Measurements from ENCODE around the gene GPR89B.
A peak's percentile ranks its signal among the peaks of the same experiment; 100 is the strongest.
"Not testable (repeated sequence)": the region's sequence is repeated elsewhere in the genome, so short reads cannot be mapped to it uniquely, and the experiment has no call there.

GPR89B gene

DNA sequence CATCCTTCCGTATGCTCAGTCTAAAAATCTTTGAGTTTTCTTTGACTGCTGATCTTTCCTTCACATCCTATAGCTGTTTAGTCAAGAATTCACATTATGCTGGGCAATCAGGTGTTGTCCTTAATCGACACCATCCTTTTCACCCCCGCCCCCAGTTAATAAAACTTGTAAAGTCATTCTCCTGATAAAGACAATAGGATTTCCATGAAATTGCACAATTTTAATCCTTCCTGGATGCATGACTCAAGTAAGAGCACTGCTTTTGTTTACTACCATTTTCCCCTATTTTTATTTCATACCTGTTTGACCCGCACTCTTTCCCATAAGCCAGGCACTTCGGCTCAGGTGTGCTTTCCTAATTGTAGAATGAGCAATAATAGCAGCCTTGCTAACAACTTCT, 96.7 kb downstream of the GPR89B start:
- DNase-seq (ENCODE audit: low spot score); in situ Hi-C loops (cut with MboI; ENCODE audit: low pct_unique_long_range_greater_than_20kb, low sequenced_read_pairs, unreplicated experiment): not testable (repeated sequence)

GRCh38 chr1:148027004-148027403, 98.8 kb downstream of the GPR89B start:
- DNase-seq (ENCODE audit: low spot score); in situ Hi-C loops (cut with MboI; ENCODE audit: low pct_unique_long_range_greater_than_20kb, low sequenced_read_pairs, unreplicated experiment): not testable (repeated sequence)

GRCh38 chr1:148032247-148032646, 104.0 kb downstream of the GPR89B start:
- DNase-seq (ENCODE audit: low spot score); in situ Hi-C loops (cut with MboI; ENCODE audit: low pct_unique_long_range_greater_than_20kb, low sequenced_read_pairs, unreplicated experiment): not testable (repeated sequence)

DNA sequence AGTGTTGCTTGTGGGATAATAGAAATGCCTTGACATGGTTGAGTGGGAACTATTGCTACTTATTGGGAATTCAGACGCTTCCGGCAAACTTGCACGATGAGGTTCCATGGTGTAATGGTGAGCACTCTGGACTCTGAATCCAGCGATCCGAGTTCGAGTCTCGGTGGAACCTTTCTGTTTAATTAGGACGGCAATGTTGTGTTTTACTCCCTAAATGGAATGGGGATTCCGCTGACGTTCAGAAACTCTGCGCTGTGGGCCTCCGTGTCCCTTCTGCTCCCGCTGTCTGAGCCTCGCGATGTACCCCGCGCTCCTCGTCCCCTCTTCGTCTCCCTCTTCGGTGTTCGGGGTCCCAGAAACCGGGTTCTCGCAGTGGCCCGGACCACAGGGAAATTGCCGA, 104.5 kb downstream of the GPR89B start:
- DNase-seq (ENCODE audit: low spot score); in situ Hi-C loops (cut with MboI; ENCODE audit: low pct_unique_long_range_greater_than_20kb, low sequenced_read_pairs, unreplicated experiment): not testable (repeated sequence)

GRCh38 chr1:148033147-148033546, 104.9 kb downstream of the GPR89B start:
- in situ Hi-C loops (cut with MboI; ENCODE audit: low pct_unique_long_range_greater_than_20kb, low sequenced_read_pairs, unreplicated experiment); DNase-seq (ENCODE audit: low spot score): not testable (repeated sequence)

DNA sequence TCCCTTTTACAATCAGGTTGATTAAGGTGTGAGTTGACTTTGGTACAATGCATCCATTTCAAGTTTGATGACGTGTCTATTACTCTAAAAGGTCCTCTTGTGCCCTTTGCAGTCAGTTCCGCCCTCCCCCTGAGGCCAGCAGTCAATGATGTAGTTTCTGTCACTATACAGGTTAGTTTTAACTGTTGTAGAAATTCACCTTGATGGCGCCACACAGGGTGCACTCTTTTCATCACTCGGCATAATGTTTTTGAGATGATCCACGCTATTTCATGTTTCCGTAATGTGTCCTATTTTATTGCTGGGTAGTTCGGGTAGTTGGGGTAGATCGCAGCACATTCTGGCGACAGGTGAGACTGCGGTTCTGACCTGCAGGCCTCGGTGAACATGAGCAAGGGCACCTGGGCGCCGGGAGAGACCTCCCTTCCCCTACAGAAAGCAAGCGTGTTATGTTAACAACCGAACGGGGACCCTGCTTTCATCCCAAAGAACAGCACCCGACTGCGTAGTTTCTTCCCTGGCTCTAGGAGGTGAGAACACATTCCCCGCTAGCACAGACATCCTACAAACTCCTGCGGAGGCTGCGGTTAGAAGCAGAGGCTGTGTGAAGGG, 109.7 kb downstream of the GPR89B start:
- DNase-seq (ENCODE audit: low spot score); in situ Hi-C loops (cut with MboI; ENCODE audit: low pct_unique_long_range_greater_than_20kb, low sequenced_read_pairs, unreplicated experiment): not testable (repeated sequence)

DNA sequence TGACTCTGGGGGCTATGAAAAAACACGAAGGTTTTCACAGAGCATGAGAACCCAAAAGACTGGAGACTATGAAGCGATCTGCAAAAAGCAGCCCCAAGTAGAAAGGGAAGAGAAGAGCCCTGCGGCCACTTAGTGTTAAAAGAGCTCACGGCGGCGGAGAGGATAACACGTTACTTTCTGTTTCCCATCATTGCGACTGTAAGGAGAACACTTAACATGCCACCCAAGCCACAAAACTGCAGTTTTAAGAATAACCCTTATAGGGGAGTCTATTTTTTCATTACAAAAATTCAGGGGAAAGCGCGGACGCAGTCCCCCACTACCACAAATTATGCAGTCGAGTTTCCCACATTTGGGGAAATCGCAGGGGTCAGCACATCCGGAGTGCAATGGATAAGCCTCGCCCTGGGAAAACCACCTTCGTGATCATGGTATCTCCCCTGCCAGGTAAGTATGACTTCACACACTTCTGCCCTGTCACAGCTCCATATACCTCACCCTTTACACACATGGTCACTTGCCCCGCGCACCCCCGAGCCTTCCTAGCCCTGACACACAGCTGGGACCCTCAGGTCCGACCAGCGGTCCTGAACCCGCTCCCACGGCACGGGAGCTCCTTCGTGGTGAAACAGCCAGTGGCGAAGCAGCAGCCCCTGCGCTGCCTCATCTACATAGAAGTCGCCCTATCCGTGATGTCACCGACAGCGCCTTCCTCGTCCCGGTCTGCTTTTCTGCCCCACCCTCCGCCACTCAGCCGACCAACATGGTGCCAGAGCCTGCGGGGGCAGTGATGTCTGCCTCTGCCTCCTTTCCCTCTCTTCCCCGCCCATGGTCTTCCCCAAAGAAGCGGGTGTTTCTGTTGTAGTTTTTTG, 110.5 kb downstream of the GPR89B start:
- DNase-seq (ENCODE audit: low spot score): peak; percentile 48
- in situ Hi-C loops (cut with MboI; ENCODE audit: low pct_unique_long_range_greater_than_20kb, low sequenced_read_pairs, unreplicated experiment): not testable (repeated sequence)
